Gastrocnemius medialis (tissue), 4 donors: Measurements from ENCODE around the gene BBS1.
"Not testable (repeated sequence)": the region's sequence is repeated elsewhere in the genome, so short reads cannot be mapped to it uniquely, and the experiment has no call there.

Experiments
- CTCF ChIP-seq, 5 experiments: fragments of 450-650 bp in 3 of 5; fragments of 200-600 bp in 2 of 5; sonication (generic) in 2 of 5; IDR thresholded peaks in 4 of 5; conservative IDR thresholded peaks in 1 of 5; 1 replicate in 4 of 5; 2 replicates in 1 of 5; pipeline ENCODE4 v1.5.1; 2016 to 2019; ENCODE audit warnings: antibody characterized with exemption in 5 of 5, mild to moderate bottlenecking in 3 of 5, moderate library complexity in 3 of 5
- POLR2A ChIP-seq, 2 donors: fragments of 450-650 bp; IDR thresholded peaks; one replicate each; pipeline ENCODE4 v1.6.1; 2017; ENCODE audit warnings: antibody characterized with exemption in 2 of 2, mild to moderate bottlenecking in 2 of 2, moderate library complexity in 2 of 2

- not testable (repeated sequence) for TF ChIP-seq CTCF (IDR thresholded peaks at IDR 0.05 in 4 of 5, conservative IDR thresholded peaks at IDR 0.05 in 1 of 5); POLR2A (IDR thresholded peaks at IDR 0.05)
These were observed 30.2 kb downstream of the BBS1 start for GRCh38 chr11:66540598-66540997.
